Stomach (tissue), 9 donors: ENCODE data around the gene AJAP1. TPM values are rescaled to one million over a fixed set of nuclear protein-coding genes. Genes with fewer than 3 reads are reported as not detected.

ENCODE experiments used
- DNase-seq, 2 donors: peaks; one replicate each; pipeline versions ENCODE4 v3.0.0 to v3.0.0-alpha.2; 2013 to 2019
- H3K27ac ChIP-seq, 5 donors: fragments of 200-600 bp in 4 of 5; sonication (generic) in 4 of 5; one replicate each; pipeline ENCODE4 v1.5.1; 2013 to 2019; ENCODE audit warnings: mild to moderate bottlenecking in 1 of 5, moderate library complexity in 1 of 5
- H3K27me3 ChIP-seq, 3 donors: fragments of 200-600 bp; sonication (generic); one replicate each; pipeline ENCODE4 v1.5.1; 2017 to 2019; ENCODE audit warnings: mixed run types in 1 of 3
- H3K36me3 ChIP-seq, 4 donors: fragments of 200-600 bp; sonication (generic); 1 replicate in 3 of 4; 2 replicates in 1 of 4; pipeline ENCODE4 v1.5.1; 2016 to 2019
- H3K4me1 ChIP-seq, 4 donors: fragments of 200-600 bp; sonication (generic); one replicate each; pipeline ENCODE4 v1.5.1; 2016 to 2019
- H3K4me3 ChIP-seq, 4 donors: fragments of 200-600 bp; sonication (generic) in 3 of 4; one replicate each; pipeline ENCODE4 v1.5.1; 2016 to 2019; ENCODE audit warnings: mild to moderate bottlenecking in 1 of 4
- H3K9me3 ChIP-seq, 4 donors: fragments of 200-600 bp; sonication (generic); one replicate each; pipeline ENCODE4 v1.5.1; 2016 to 2019
- CTCF ChIP-seq, 7 experiments: fragments of 450-650 bp in 4 of 7; fragments of 200-600 bp in 3 of 7; sonication (generic) in 3 of 7; IDR thresholded peaks; one replicate each; pipeline ENCODE4 v1.5.1; 2016 to 2019; ENCODE audit warnings: antibody characterized with exemption in 7 of 7, control low read depth in 2 of 7, mild to moderate bottlenecking in 1 of 7
- EP300 ChIP-seq: sonication (generic); formaldehyde crosslinking; IDR thresholded peaks from one replicate; pipeline ENCODE4 v1.6.1; 2017; ENCODE audit warnings: antibody characterized with exemption
- POLR2A ChIP-seq, 4 donors: fragments of 450-650 bp; IDR thresholded peaks; one replicate each; pipeline ENCODE4 v1.6.1; 2016; ENCODE audit warnings: antibody characterized with exemption in 4 of 4, control low read depth in 2 of 4, mild to moderate bottlenecking in 1 of 4, moderate library complexity in 1 of 4
- POLR2AphosphoS5 ChIP-seq, 3 donors: sonication (generic); formaldehyde crosslinking; IDR thresholded peaks; one replicate each; pipeline ENCODE4 v1.6.1; 2016; ENCODE audit warnings: antibody characterized with exemption in 3 of 3
- WGBS, 5 donors: extraction: QIAGEN DNeasy Blood & Tissue Kit in 3 of 5; methylation state at CpG; one replicate each; pipeline versions ENCODE4 v1.1.5 to v1.1.7; 2013 to 2018; 5-methylcytosine and 5-hydroxymethylcytosine counted together
- intact Hi-C: fragments of 100-400 bp; cut with DNase I; formaldehyde crosslinking; loops from one replicate; pipeline ENCODE4 v1.15.1; 2023; ENCODE audit warnings: low total_unique reads
- polyA plus RNA-seq, 3 donors: library from polyadenylated mRNA; stranded (reverse); fragments of 200-250 nt; gene quantifications; one replicate each; pipeline ENCODE4 v1.2.3, GENCODE V29; 2013
- total RNA-seq, 5 donors: library from RNA; depleted of rRNA; stranded (reverse); fragments of >200 nt; gene quantifications; one replicate each; pipeline versions ENCODE4 v1.1.0 to v1.2.3, GENCODE V29; 2014 to 2016
- donor health status: healthy with polysubstance abuse.
- donor health status: Bipolar disorder and iron deficiency.
- donor health status: healthy.

AJAP1 gene
- total and polyA plus RNA-seq, 8 donors, result 0.10 to 1.1 (median 0.14) TPM; not detected in 3

DNA sequence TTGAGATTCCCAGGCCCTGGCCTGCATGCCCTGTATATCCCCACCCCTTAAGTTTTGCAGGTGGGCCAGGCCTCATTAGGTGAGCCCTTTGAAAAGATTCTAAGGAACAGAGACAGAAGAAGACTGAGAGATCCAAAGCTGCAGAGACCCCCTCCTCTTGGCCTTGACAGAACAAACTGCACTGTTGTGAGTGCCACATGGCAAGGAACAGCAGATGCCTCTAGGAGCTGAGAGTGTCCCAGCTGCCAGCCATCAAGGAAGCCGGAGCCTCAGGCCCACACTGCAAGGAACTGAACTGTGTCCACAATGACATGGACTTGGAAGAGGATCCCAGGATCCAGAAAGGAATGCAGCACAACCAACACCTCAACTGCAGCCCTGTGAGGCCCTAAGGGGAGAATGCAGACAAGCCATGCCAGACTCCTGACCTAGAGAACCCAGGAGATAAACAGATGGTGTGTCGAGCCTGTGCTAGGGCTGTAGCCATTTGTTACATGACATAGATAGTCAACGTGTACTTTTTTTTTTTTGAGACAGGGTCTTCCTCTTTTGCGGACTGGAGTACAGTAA, 182.7 kb downstream of the AJAP1 start:
- WGBS, 5 donors, result 43 to 69% (median 59%) methylated on average over 4 of the region's 4 CpGs
- DNase-seq, result no peak

GRCh38 chr1:4837752-4838151, 183.3 kb downstream of the AJAP1 start:
- Histone ChIP-seq H3K4me3 (no peak overlapping the region), H3K36me3 (no peaks in the 10 kb centered on the region), H3K27me3 (no peaks in the 10 kb centered on the region), H3K9me3 (peaks cover 0 to 20% (median 14%) of the 10 kb centered on the region in 4 donors), H3K4me1 (no peaks in the 10 kb centered on the region), H3K27ac (no peak overlapping the region)
- intact Hi-C loops, result no loop called here
- TF ChIP-seq CTCF (IDR thresholded peaks at IDR 0.05) (no peak), POLR2AphosphoS5 (IDR thresholded peaks at IDR 0.05) (no peak), POLR2A (IDR thresholded peaks at IDR 0.05) (no peak), EP300 (no peak)
- no peak for DNase-seq
- 49 to 71% (median 59%) methylated on average over 8 of the region's 8 CpGs for WGBS, 5 donors

More for the DNA sequence above, 182.7 kb downstream of the AJAP1 start:
- Histone ChIP-seq H3K27ac (no peak overlapping the region), H3K4me3 (no peak overlapping the region), H3K27me3 (no peaks in the 10 kb centered on the region), H3K9me3 (peaks cover 0 to 20% (median 14%) of the 10 kb centered on the region in 4 donors), H3K4me1 (no peaks in the 10 kb centered on the region), H3K36me3 (no peaks in the 10 kb centered on the region)
- intact Hi-C loops, result no loop called here
- TF ChIP-seq POLR2A (IDR thresholded peaks at IDR 0.05) (no peak), CTCF (IDR thresholded peaks at IDR 0.05) (no peak), POLR2AphosphoS5 (IDR thresholded peaks at IDR 0.05) (no peak), EP300 (no peak)

DNA sequence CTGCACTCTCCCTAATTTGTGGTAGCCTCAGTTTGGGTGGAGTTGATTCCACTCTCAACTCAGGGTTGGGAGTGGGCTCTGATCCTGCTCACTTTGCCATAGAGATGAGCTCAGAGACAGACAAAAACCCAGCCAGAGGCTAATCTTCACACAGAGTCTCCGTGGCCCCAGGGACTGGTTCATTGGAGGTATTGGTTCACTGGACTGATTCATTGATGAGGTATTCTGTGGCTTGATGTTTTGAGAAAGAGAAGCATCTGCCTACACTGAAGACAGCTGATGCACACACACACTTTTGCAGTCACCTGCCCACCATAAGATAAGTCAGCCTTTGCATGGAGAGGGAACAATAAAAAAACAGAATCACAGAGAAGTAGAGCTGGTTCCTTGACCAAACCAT, 183.8 kb downstream of the AJAP1 start:
- H3K4me1 ChIP-seq, result no peaks in the 10 kb centered on the region
- intact Hi-C loops, result no loop called here
- no peak for DNase-seq
- H3K27ac ChIP-seq, result no peak overlapping the region
- H3K9me3 ChIP-seq, result peaks cover 0 to 19% (median 12%) of the 10 kb centered on the region in 4 donors
- WGBS, 5 donors, result 77 to 92% (median 82%) methylated on average over 1 of the region's 1 CpG
- no peaks in the 10 kb centered on the region for H3K36me3 ChIP-seq
- no peak overlapping the region for H3K4me3 ChIP-seq
- no peaks in the 10 kb centered on the region for H3K27me3 ChIP-seq
- no peak for TF ChIP-seq EP300
- TF ChIP-seq POLR2AphosphoS5 (IDR thresholded peaks at IDR 0.05), result no peak
- TF ChIP-seq POLR2A (IDR thresholded peaks at IDR 0.05), result no peak
- TF ChIP-seq CTCF (IDR thresholded peaks at IDR 0.05), result no peak
